ENCODE measurements around the gene CYB5D1.
A peak's percentile ranks its signal among the peaks of the same experiment; 100 is the strongest.

The CYB5D1 gene

DNA sequence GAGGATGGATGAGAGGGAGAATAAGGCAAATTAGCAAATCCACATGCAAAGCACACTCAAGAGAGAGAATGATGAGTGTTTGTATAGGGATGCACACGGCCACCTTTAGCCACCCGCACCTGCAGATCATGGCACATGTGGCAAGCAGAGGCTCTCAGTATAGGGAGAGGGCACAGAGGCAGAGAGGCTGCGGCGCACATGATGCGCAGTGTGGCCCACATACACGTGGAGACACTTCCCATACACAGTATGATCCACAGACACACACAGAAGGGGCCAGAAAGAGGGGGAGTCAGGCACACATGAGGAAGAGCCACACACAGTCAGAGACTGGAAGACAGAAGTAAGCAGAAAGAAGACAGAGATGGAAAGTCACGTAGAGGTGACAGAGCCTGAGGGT, 24.3 kb downstream of the CYB5D1 start:
- no peak overlapping the region for H3K4me3 ChIP-seq (ENCODE audit: low read depth, low read length)
- DNase-seq (ENCODE audit: low read depth), result no peak

DNA sequence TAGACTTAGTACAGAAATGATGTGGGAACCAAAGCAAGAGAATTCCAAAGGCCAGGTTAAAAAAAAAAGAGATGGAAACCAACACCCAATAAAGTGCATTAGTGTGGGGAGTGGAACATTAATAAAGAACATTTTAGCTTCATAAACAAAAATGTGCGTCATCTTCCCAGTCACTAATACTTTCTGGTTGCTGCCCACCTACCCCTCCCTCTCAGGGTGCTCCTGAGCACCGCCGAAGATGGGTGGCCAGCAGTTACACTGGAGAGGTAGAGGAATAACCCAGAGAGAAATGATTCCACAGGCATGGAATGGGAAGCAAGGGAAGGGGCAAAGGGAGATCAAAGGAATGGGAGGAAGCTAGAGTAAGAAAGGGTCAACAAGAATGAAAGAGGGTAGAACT, 24.8 kb downstream of the CYB5D1 start:
- DNase-seq (ENCODE audit: low read depth), result no peak
- H3K4me3 ChIP-seq (ENCODE audit: low read depth, low read length), result no peak overlapping the region

GRCh38 chr17:7883781-7884386, 26.1 kb downstream of the CYB5D1 start:
- DNase-seq (ENCODE audit: low read depth), result no peak
- peak overlapping the region; percentile 66 for H3K4me3 ChIP-seq (ENCODE audit: low read depth, low read length)

GRCh38 chr17:7884581-7885366, 27.0 kb downstream of the CYB5D1 start:
- no peak for DNase-seq (ENCODE audit: low read depth)
- H3K4me3 ChIP-seq (ENCODE audit: low read depth, low read length), result peak overlapping the region; percentile 66

- H3K4me3 ChIP-seq (ENCODE audit: low read depth, low read length), result peak overlapping the region; percentile 66
- DNase-seq (ENCODE audit: low read depth), result peak; percentile 43
Measured at GRCh38 chr17:7885367-7886226, 27.8 kb downstream of the CYB5D1 start.

- no peak for DNase-seq (ENCODE audit: low read depth)
- H3K4me3 ChIP-seq (ENCODE audit: low read depth, low read length), result peak overlapping the region; percentile 66
Measured at GRCh38 chr17:7886227-7887037, 28.6 kb downstream of the CYB5D1 start.

GRCh38 chr17:7887038-7887481, 29.3 kb downstream of the CYB5D1 start:
- no peak for DNase-seq (ENCODE audit: low read depth)
- H3K4me3 ChIP-seq (ENCODE audit: low read depth, low read length), result peak overlapping the region; percentile 66

GRCh38 chr17:7887482-7888183, 29.8 kb downstream of the CYB5D1 start:
- peak; percentile 96 for DNase-seq (ENCODE audit: low read depth)
- H3K4me3 ChIP-seq (ENCODE audit: low read depth, low read length), result peak overlapping the region; percentile 66

DNA sequence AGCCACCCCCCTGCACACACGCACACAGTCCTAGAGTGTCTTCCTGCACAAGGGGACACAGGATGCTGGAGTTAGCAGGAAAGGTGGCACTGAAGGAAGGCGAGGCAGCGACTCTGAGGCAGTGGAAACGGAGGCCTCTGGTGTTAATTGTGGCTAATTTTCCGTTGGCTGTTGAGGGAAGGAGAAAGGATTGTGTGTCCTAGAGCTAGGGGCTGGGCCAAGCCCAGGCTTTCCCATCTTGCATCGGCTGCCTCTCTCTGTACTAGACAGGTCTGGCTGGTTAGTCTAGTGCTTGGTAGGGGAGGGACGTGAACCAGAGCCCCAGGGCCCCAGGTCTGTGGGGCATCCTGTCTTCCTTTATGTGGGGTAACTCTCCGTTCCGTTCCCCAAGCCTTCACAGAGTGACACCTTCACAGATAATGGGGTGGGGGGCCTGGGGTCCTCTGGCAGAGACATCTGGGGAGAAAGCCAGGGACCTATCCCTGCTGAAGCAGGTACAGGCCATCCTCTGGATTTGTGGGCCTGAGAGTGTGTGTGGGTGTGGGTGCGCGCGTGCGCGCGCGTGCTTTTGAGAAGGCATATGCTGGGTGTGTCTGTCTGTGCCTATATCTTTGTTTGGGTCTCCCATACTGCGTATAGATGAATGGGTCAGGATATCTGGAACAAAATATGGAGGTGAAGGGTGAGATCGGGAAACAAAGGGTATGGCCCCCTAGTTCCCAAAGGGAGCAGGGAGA, 30.5 kb downstream of the CYB5D1 start, which contains the start of gene CHD3:
Gene CHD3 (plus strand): TSS at position 606 of the 737 bp plus-strand sequence. CDS start 212 bp downstream, outside the sequence.
- DNase-seq (ENCODE audit: low read depth), result no peak
- H3K4me3 ChIP-seq (ENCODE audit: low read depth, low read length), result peak within 1 kb of the TSS; percentile 52

DNA sequence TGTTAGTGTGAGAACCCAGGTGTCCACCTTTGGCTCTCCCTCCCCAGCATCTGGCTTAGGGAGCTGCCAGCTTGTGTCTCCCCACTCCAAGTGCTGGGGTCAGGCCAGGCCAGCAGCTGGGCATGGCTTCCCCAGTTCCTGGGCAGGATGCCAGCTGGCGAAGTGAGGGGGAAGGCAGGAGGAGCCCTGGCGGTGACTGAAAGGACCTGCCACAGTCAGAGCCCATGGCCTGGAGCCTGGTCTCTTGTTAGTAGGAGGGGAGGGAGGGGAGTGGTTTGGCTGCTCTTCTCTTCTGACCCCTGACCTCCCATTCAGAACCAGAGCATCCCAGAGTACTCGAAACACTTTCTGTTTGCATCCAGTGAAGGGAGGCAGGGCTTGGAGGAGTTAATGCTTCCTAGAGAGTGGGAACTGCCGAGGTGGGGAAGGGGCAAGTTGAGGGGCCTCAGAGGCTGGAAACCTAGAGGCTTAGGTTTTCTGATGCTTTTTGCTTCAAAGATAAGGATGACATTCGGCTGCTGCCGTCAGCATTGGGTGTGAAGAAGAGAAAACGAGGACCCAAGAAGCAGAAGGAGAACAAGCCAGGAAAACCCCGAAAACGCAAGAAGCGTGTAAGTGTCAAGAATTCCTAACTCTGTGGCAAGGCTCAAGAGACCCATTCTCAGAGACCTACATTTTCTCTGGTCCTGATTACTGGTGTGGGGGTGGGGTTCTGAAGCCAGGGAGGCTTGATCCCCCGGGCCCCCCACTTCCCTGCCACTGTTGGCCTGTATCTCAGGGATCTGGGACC, 31.6 kb downstream of the CYB5D1 start:
- peak; percentile 78 for DNase-seq (ENCODE audit: low read depth)
- no peak overlapping the region for H3K4me3 ChIP-seq (ENCODE audit: low read depth, low read length)

- no peak overlapping the region for H3K4me3 ChIP-seq (ENCODE audit: low read depth, low read length)
- no peak for DNase-seq (ENCODE audit: low read depth)
Measured at GRCh38 chr17:7893187-7893880, 35.5 kb downstream of the CYB5D1 start.

- H3K4me3 ChIP-seq (ENCODE audit: low read depth, low read length), result no peak overlapping the region
- no peak for DNase-seq (ENCODE audit: low read depth)
Measured at GRCh38 chr17:7894226-7894625, 36.4 kb downstream of the CYB5D1 start.

DNA sequence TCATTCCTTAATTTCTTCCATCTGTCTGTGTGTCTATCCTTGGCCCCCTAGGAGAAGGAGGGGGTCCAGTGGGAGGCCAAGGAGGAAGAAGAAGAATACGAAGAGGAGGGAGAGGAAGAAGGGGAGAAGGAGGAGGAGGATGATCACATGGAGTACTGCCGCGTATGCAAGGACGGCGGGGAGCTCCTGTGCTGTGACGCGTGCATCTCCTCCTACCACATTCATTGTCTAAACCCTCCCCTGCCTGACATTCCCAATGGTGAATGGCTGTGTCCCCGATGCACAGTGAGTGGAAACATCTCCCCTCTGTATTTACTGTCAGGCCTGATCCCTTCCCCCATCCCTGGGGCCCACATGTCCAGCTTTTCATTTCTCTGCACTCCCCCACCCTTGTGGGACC, 37.1 kb downstream of the CYB5D1 start:
- H3K4me3 ChIP-seq (ENCODE audit: low read depth, low read length), result no peak overlapping the region
- no peak for DNase-seq (ENCODE audit: low read depth)

- H3K4me3 ChIP-seq (ENCODE audit: low read depth, low read length), result no peak overlapping the region
- DNase-seq (ENCODE audit: low read depth), result no peak
Measured at GRCh38 chr17:7897090-7897489, 39.3 kb downstream of the CYB5D1 start.

DNA sequence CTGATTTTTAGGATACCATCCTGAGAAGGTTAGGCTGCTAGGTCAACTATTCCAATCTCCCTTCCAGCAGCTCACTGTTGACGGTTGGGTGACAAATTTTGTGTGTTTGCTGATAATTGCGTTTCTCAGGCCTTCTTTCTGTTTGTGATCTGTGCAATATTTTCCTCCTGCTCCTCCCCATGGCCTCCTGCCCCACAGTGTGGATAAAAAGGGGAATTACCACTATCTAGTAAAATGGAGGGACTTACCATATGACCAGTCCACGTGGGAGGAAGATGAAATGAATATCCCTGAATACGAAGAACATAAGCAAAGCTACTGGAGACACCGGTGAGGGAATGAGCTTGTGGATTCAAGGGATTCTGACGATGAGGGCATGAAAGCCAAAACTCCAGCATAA, 40.0 kb downstream of the CYB5D1 start:
- no peak for DNase-seq (ENCODE audit: low read depth)
- no peak overlapping the region for H3K4me3 ChIP-seq (ENCODE audit: low read depth, low read length)

DNA sequence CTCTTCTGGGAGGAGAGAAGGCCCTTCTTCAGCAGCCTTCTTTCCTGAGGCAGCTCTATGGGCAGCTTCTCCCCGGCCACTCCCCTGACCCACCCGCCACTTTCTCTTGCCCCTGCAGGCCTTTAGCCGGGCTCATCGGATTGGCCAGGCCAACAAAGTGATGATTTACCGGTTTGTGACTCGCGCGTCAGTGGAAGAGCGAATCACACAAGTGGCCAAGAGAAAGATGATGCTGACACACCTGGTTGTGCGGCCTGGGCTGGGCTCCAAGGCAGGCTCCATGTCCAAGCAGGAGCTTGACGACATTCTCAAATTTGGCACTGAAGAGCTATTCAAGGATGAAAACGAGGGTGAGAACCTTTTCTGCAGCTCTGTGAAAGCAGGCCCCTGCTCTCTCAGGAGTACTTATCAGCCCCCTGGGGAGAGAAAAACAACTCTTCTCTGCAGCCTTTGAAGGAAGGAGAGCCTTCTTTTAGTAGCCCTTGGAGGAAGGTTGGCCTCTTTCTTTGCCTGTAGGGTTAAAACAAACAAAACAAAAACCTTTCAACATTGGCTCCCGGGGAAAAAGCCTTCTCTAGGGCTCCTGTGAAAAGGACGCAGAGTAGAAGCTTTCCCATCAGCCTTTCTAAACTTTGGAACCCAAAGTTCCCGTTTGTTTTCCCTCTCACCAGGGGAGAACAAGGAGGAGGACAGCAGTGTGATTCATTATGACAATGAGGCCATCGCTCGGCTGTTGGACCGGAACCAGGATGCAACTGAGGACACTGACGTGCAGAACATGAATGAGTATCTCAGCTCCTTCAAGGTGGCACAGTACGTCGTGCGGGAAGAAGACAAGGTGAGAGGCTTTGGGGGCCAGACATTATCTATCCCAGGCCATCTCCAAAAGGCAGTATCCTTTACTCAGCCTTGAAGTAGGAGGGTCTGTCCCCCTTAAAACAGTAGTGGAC, 45.6 kb downstream of the CYB5D1 start:
- H3K4me3 ChIP-seq (ENCODE audit: low read depth, low read length), result no peak overlapping the region

More for the DNA sequence above, 45.6 kb downstream of the CYB5D1 start:
- DNase-seq (ENCODE audit: low read depth), result no peak
